Cortex of kidney (tissue), 1 donor: ENCODE data around the gene NAGPA.

Source experiments
- DNase-seq: peaks from one replicate; lab custom pipeline; 2025; lab: John Stamatoyannopoulos, UW

The NAGPA gene

GRCh38 chr16:5027575-5028235 is 6.0 kb downstream of the NAGPA start:
- DNase-seq = no peak

- no peak for DNase-seq
Measured at GRCh38 chr16:5027086-5027485, 6.6 kb downstream of the NAGPA start.

GRCh38 chr16:5026664-5027063 is 7.1 kb downstream of the NAGPA start:
- no peak for DNase-seq

- DNase-seq = no peak
Measured at GRCh38 chr16:5025171-5025632, 8.5 kb downstream of the NAGPA start.

- no peak for DNase-seq
Measured at GRCh38 chr16:5024632-5025031, 9.1 kb downstream of the NAGPA start.

GRCh38 chr16:5022521-5022920 is 11.2 kb downstream of the NAGPA start:
- DNase-seq = no peak

GRCh38 chr16:5020551-5020950 is 13.2 kb downstream of the NAGPA start:
- no peak for DNase-seq

GRCh38 chr16:5019775-5020174 is 14.0 kb downstream of the NAGPA start:
- no peak for DNase-seq

- DNase-seq = no peak
Measured at GRCh38 chr16:5018793-5019192, 14.9 kb downstream of the NAGPA start.

- no peak for DNase-seq
Measured at GRCh38 chr16:5017678-5017969, 16.1 kb downstream of the NAGPA start.

- no peak for DNase-seq
Measured at GRCh38 chr16:5016967-5017677, 16.6 kb downstream of the NAGPA start.

GRCh38 chr16:5015887-5016286 is 17.8 kb downstream of the NAGPA start:
- no peak for DNase-seq

GRCh38 chr16:5015351-5015750 is 18.4 kb downstream of the NAGPA start:
- DNase-seq = no peak

- DNase-seq = no peak
Measured at GRCh38 chr16:5012887-5013286, 20.8 kb downstream of the NAGPA start.

- DNase-seq = no peak
Measured at GRCh38 chr16:5011637-5012036, 22.1 kb downstream of the NAGPA start.

- DNase-seq = no peak
Measured at GRCh38 chr16:5010576-5011329, 23.0 kb downstream of the NAGPA start.

- no peak for DNase-seq
Measured at GRCh38 chr16:5008311-5008731, 25.4 kb downstream of the NAGPA start.

- DNase-seq = no peak
Measured at GRCh38 chr16:5007256-5007655, 26.5 kb downstream of the NAGPA start.

- DNase-seq = no peak
Measured at GRCh38 chr16:5006348-5007193, 27.2 kb downstream of the NAGPA start.

GRCh38 chr16:5005916-5006315 is 27.8 kb downstream of the NAGPA start:
- DNase-seq = no peak

GRCh38 chr16:5004311-5004710 is 29.4 kb downstream of the NAGPA start:
- no peak for DNase-seq

- DNase-seq = no peak
Measured at GRCh38 chr16:5003828-5004227, 29.9 kb downstream of the NAGPA start.
